Vagina (tissue), 2 donors: ENCODE measurements around the gene CES1. TPM values are rescaled to one million over a fixed set of nuclear protein-coding genes. Genes with fewer than 3 reads are reported as not detected.
"Not testable (repeated sequence)": the region's sequence is repeated elsewhere in the genome, so short reads cannot be mapped to it uniquely, and the experiment has no call there.

Experiments used
- DNase-seq, 2 donors: peaks; one replicate each; pipeline ENCODE4 v3.0.0-alpha.2; 2017; ENCODE audit errors: extremely low spot score in 2 of 2
- H3K27ac ChIP-seq: fragments of 200-600 bp; sonication (generic); one replicate; pipeline ENCODE4 v1.5.1; 2019
- H3K27me3 ChIP-seq: fragments of 200-600 bp; sonication (generic); one replicate; pipeline ENCODE4 v1.5.1; 2019
- H3K36me3 ChIP-seq, 2 donors: fragments of 200-600 bp; sonication (generic); one replicate each; pipeline ENCODE4 v1.5.1; 2017 to 2019
- H3K4me1 ChIP-seq: fragments of 200-600 bp; sonication (generic); one replicate; pipeline ENCODE4 v1.5.1; 2019
- H3K4me3 ChIP-seq, 2 donors: fragments of 200-600 bp; sonication (generic); 1 replicate in 1 of 2; 2 replicates in 1 of 2; pipeline ENCODE4 v1.5.1; 2016 to 2019
- H3K9me3 ChIP-seq: fragments of 200-600 bp; sonication (generic); one replicate; pipeline ENCODE4 v1.5.1; 2019
- POLR2A ChIP-seq, 2 donors: fragments of 450-650 bp; IDR thresholded peaks; one replicate each; pipeline ENCODE4 v1.6.1; 2017; ENCODE audit warnings: antibody characterized with exemption in 2 of 2, mild to moderate bottlenecking in 2 of 2, moderate library complexity in 2 of 2
- POLR2AphosphoS5 ChIP-seq, 2 donors: sonication (generic); formaldehyde crosslinking; IDR thresholded peaks; one replicate each; pipeline ENCODE4 v1.9.0; 2017; ENCODE audit warnings: antibody characterized with exemption in 2 of 2, mild to moderate bottlenecking in 2 of 2, low read depth in 1 of 2; ENCODE audit not compliant: insufficient read depth in 1 of 2
- intact Hi-C: fragments of 100-400 bp; cut with DNase I; formaldehyde crosslinking; loops from one replicate; pipeline ENCODE4 v1.15.1; 2023
- total RNA-seq: library from RNA; depleted of rRNA; stranded (reverse); fragments of >200 nt; gene quantifications from one replicate; pipeline ENCODE4 v1.2.3, GENCODE V29; 2016
- TF ChIP-seq, protein P1 (sequence below), 3 experiments: fragments of 450-650 bp in 2 of 3; fragments of 200-600 bp in 1 of 3; sonication (generic) in 1 of 3; IDR thresholded peaks; one replicate each; pipeline ENCODE4 v1.5.1; 2017 to 2019; ENCODE audit warnings: antibody characterized with exemption in 3 of 3, mild to moderate bottlenecking in 2 of 3, moderate library complexity in 2 of 3

CES1 gene
- total RNA-seq, 1 donor from 2014 or later, result 10.1 TPM

GRCh38 chr16:55843105-55843395, 10.2 kb upstream of the CES1 start:
- Histone ChIP-seq H3K36me3 (no peaks in the 10 kb centered on the region), H3K27ac (no peak overlapping the region), H3K27me3 (no peaks in the 10 kb centered on the region), H3K4me1 (no peaks in the 10 kb centered on the region), H3K9me3 (no peaks in the 10 kb centered on the region), H3K4me3 (no peak overlapping the region)
- DNase-seq, result no peak
- no peak for TF ChIP-seq POLR2AphosphoS5 (IDR thresholded peaks at IDR 0.05; ENCODE audit: insufficient read depth in 1 of 2, low read depth in 1 of 2)
- TF ChIP-seq, protein P1, sequence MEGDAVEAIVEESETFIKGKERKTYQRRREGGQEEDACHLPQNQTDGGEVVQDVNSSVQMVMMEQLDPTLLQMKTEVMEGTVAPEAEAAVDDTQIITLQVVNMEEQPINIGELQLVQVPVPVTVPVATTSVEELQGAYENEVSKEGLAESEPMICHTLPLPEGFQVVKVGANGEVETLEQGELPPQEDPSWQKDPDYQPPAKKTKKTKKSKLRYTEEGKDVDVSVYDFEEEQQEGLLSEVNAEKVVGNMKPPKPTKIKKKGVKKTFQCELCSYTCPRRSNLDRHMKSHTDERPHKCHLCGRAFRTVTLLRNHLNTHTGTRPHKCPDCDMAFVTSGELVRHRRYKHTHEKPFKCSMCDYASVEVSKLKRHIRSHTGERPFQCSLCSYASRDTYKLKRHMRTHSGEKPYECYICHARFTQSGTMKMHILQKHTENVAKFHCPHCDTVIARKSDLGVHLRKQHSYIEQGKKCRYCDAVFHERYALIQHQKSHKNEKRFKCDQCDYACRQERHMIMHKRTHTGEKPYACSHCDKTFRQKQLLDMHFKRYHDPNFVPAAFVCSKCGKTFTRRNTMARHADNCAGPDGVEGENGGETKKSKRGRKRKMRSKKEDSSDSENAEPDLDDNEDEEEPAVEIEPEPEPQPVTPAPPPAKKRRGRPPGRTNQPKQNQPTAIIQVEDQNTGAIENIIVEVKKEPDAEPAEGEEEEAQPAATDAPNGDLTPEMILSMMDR (IDR thresholded peaks at IDR 0.05), result no peak
- TF ChIP-seq POLR2A (IDR thresholded peaks at IDR 0.05), result no peak
- intact Hi-C loops, result loop anchor here (5.0 to 10.0 kb wide), 3 partner anchors 126 to 378 kb away; no protein-coding TSS in a partner anchor

DNA sequence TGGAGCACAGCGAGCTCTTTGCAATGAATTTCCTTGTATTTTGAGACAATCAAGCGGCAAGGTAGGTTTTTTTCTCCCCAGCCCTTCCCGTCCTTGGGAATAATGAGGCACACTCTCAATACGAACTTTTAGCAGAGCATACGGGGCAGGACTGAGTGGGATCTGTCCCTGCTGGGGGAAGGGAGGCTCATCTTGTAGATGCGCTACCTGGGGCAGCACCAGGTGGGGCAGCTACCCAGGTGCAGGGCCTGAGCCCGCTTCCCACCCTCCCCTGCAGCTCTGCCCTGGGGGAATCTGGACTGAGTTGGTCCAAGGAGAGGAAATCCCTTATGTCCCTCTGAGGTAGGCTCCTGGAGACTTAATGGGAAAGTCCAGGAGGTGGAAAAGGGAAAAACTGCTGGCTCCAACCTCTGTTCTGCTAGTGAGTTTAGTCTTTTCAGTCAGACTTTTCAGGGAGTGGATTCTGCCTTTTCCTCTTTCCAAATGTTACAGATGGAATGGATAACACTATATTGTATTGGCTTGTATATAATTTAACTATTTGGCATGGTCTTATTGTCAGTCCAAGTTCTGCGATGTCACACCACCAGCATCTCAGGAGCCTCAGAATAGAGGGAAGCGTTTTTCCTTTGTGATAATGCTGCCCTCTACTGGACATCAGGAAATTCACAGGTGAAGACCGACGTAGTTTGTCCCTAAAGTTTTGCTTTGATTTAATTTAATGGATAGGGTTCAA, 9.6 kb upstream of the CES1 start:
- H3K9me3 ChIP-seq, result no peaks in the 10 kb centered on the region
- TF ChIP-seq POLR2AphosphoS5 (IDR thresholded peaks at IDR 0.05; ENCODE audit: insufficient read depth in 1 of 2, low read depth in 1 of 2), result no peak
- TF ChIP-seq, protein P1 (IDR thresholded peaks at IDR 0.05), result peak; percentile 50 to 79 (median 59)
- no peak overlapping the region for H3K27ac ChIP-seq
- H3K4me1 ChIP-seq, result no peaks in the 10 kb centered on the region
- no peaks in the 10 kb centered on the region for H3K27me3 ChIP-seq
- H3K4me3 ChIP-seq, result no peak overlapping the region
- intact Hi-C loops, result loop anchor here (5.0 to 10.0 kb wide), 3 partner anchors 125 to 378 kb away; no protein-coding TSS in a partner anchor
- no peak for DNase-seq
- no peaks in the 10 kb centered on the region for H3K36me3 ChIP-seq

GRCh38 chr16:55839115-55839514, 6.2 kb upstream of the CES1 start:
- H3K4me3 ChIP-seq, result no peak overlapping the region
- intact Hi-C loops, result no loop called here
- H3K9me3 ChIP-seq, result no peaks in the 10 kb centered on the region
- no peaks in the 10 kb centered on the region for H3K4me1 ChIP-seq
- DNase-seq, result no peak
- no peaks in the 10 kb centered on the region for H3K36me3 ChIP-seq
- H3K27ac ChIP-seq, result no peak overlapping the region
- H3K27me3 ChIP-seq, result no peaks in the 10 kb centered on the region
- TF ChIP-seq, protein P1 (IDR thresholded peaks at IDR 0.05), result no peak
- TF ChIP-seq POLR2AphosphoS5 (IDR thresholded peaks at IDR 0.05; ENCODE audit: insufficient read depth in 1 of 2, low read depth in 1 of 2) (no peak), POLR2A (IDR thresholded peaks at IDR 0.05) (no peak)

- Histone ChIP-seq H3K4me3 (no peak overlapping the region), H3K27me3 (no peaks in the 10 kb centered on the region), H3K36me3 (no peaks in the 10 kb centered on the region), H3K27ac (no peak overlapping the region), H3K4me1 (peaks cover 9% of the 10 kb centered on the region), H3K9me3 (no peaks in the 10 kb centered on the region)
- TF ChIP-seq POLR2AphosphoS5 (IDR thresholded peaks at IDR 0.05; ENCODE audit: insufficient read depth in 1 of 2, low read depth in 1 of 2), result no peak
- TF ChIP-seq, protein P1 (IDR thresholded peaks at IDR 0.05), result no peak
- TF ChIP-seq POLR2A (IDR thresholded peaks at IDR 0.05), result no peak
- no peak for DNase-seq
- intact Hi-C loops, result no loop called here
These were observed 3.3 kb upstream of the CES1 start for GRCh38 chr16:55836158-55836611.

GRCh38 chr16:55835581-55835980, 2.7 kb upstream of the CES1 start:
- Histone ChIP-seq H3K36me3 (no peaks in the 10 kb centered on the region), H3K4me1 (peaks cover 9% of the 10 kb centered on the region), H3K27me3 (no peaks in the 10 kb centered on the region), H3K4me3 (no peak overlapping the region), H3K27ac (no peak overlapping the region), H3K9me3 (no peaks in the 10 kb centered on the region)
- DNase-seq, result no peak
- no peak for TF ChIP-seq POLR2AphosphoS5 (IDR thresholded peaks at IDR 0.05; ENCODE audit: insufficient read depth in 1 of 2, low read depth in 1 of 2)
- TF ChIP-seq POLR2A (IDR thresholded peaks at IDR 0.05), result no peak
- TF ChIP-seq, protein P1 (IDR thresholded peaks at IDR 0.05), result no peak
- intact Hi-C loops, result no loop called here

GRCh38 chr16:55835173-55835572, 2.3 kb upstream of the CES1 start:
- intact Hi-C loops, H3K9me3 ChIP-seq, H3K36me3 ChIP-seq, H3K4me1 ChIP-seq, H3K27me3 ChIP-seq, H3K4me3 ChIP-seq, H3K27ac ChIP-seq, DNase-seq: not testable (repeated sequence)
